ENCODE measurements around the gene FGD2. TPM values are rescaled to one million over a fixed set of nuclear protein-coding genes. Genes with fewer than 3 reads are reported as not detected.

FGD2 gene
- polyA plus RNA-seq, 4 donors: 1.1 to 11.6 (median 7.3) TPM

DNA sequence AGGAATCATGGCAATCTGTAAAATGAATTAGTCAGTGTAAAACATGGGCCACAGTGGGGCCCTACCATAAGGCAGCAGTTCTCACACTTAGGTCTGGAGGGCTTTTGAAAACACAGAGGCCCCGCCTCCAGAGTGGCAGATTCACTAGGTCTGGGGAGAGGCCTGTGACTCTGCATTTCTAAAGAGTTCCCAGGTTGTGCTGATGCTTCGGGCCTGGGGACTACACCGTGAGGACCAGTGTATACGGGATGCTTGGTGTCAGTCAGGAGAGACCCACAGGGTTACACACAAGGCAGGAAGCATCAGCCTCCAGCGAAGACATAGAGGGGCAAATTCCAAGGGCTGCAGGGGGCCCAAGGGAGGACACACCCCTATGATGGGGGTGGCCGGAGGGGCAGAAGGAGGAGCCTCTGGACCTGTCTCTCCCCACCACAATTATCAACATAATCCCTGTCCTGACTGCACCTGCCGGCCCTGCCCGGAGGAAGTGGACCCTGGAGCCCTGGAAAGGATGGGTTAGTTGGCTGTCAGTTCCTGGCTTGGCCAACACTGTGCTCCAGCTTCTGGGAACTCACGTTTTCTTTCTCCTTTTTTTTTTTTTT is 46.7 kb downstream of the FGD2 start:
- WGBS, 3 donors: 41 to 56% (median 44%) methylated on average over 9 of the region's 9 CpGs

DNA sequence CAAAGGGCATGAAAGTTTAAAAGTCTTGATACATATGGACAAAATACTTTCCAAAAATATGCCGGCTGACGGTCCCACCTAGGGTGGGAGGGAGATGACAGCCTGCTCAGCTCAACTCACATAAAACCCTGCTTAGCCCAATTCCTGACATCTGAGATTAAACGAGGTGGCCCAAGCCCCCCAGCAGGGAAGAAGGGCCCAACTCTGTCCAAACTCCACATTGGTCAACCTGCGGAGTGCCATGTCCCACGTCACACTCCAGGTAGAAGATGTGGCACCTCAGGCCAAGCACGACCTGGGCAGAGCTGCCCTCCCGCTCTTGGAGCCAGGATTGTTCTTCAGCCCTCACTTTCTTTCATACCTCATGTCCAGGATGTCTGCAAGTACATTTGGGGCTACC is 48.2 kb downstream of the FGD2 start:
- FAIRE-seq: no peak
- Histone ChIP-seq H3K4me3 (ENCODE audit: low read depth in 1 of 3, low read length in 3 of 3) (no peak overlapping the region), H3K4me1 (ENCODE audit: control insufficient read depth in 3 of 3, insufficient read depth in 2 of 3, low read depth in 1 of 3, low read length in 2 of 3) (peaks cover 0 to 20% (median 6%) of the 10 kb centered on the region in 3 donors)

More for the DNA sequence above, 46.7 kb downstream of the FGD2 start:
- DNase-seq: peak in 1 of 2 donors; percentile 81
- no peaks in the 10 kb centered on the region for H3K27me3 ChIP-seq (ENCODE audit: control insufficient read depth in 3 of 3, insufficient read depth in 3 of 3, low read length in 3 of 3)
- no peak for FAIRE-seq
- no peaks in the 10 kb centered on the region for H3K9me3 ChIP-seq (ENCODE audit: control insufficient read depth in 2 of 2, insufficient read depth in 1 of 2, low read depth in 1 of 2, low read length in 1 of 2)
- H3K27ac ChIP-seq (ENCODE audit: low read depth in 1 of 3, low read length in 2 of 3): peak overlapping the region in 1 of 3 donors; percentile 68
- H3K4me1 ChIP-seq (ENCODE audit: control insufficient read depth in 3 of 3, insufficient read depth in 2 of 3, low read depth in 1 of 3, low read length in 2 of 3): peaks cover 0 to 20% (median 6%) of the 10 kb centered on the region in 3 donors
- no peak overlapping the region for H3K4me3 ChIP-seq (ENCODE audit: low read depth in 1 of 3, low read length in 3 of 3)
- no peaks in the 10 kb centered on the region for H3K36me3 ChIP-seq (ENCODE audit: control insufficient read depth in 3 of 3, insufficient read depth in 2 of 3, low read depth in 1 of 3, low read length in 3 of 3)

DNA sequence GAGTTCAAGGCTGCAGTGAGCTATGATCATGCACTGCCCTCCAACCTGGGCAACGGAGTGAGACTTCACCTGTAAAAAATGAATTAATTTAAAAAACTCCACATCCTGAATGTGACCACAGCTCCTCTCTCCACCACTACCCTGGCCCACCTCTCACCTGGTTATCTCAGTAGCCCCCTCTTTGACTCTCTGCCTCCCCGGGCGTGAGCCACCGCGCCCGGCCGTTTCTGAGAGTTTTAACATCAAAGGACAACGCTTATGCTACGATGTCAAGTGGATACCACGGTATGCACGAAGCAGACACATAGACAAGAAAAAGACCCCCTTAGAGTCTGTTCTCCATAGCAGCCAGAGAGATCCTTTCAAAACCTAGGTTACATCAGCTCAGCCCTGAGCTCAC is 48.7 kb downstream of the FGD2 start:
- peaks cover 0 to 25% (median 6%) of the 10 kb centered on the region in 3 donors for H3K4me1 ChIP-seq (ENCODE audit: control insufficient read depth in 3 of 3, insufficient read depth in 2 of 3, low read depth in 1 of 3, low read length in 2 of 3)
- no peak for DNase-seq
- H3K4me3 ChIP-seq (ENCODE audit: low read depth in 1 of 3, low read length in 3 of 3): no peak overlapping the region
- FAIRE-seq: no peak
- no peak overlapping the region for H3K27ac ChIP-seq (ENCODE audit: low read depth in 1 of 3, low read length in 2 of 3)
- no peaks in the 10 kb centered on the region for H3K27me3 ChIP-seq (ENCODE audit: control insufficient read depth in 3 of 3, insufficient read depth in 3 of 3, low read length in 3 of 3)
- H3K36me3 ChIP-seq (ENCODE audit: control insufficient read depth in 3 of 3, insufficient read depth in 2 of 3, low read depth in 1 of 3, low read length in 3 of 3): no peaks in the 10 kb centered on the region
- 88 to 93% (median 91%) methylated on average over 11 of the region's 11 CpGs for WGBS, 3 donors
- no peaks in the 10 kb centered on the region for H3K9me3 ChIP-seq (ENCODE audit: control insufficient read depth in 2 of 2, insufficient read depth in 1 of 2, low read depth in 1 of 2, low read length in 1 of 2)

More for the DNA sequence above, 48.2 kb downstream of the FGD2 start:
- H3K36me3 ChIP-seq (ENCODE audit: control insufficient read depth in 3 of 3, insufficient read depth in 2 of 3, low read depth in 1 of 3, low read length in 3 of 3): no peaks in the 10 kb centered on the region
- no peaks in the 10 kb centered on the region for H3K9me3 ChIP-seq (ENCODE audit: control insufficient read depth in 2 of 2, insufficient read depth in 1 of 2, low read depth in 1 of 2, low read length in 1 of 2)
- WGBS, 3 donors: 79 to 82% (median 82%) methylated on average over 7 of the region's 7 CpGs
- no peak overlapping the region for H3K27ac ChIP-seq (ENCODE audit: low read depth in 1 of 3, low read length in 2 of 3)
- DNase-seq: no peak
- no peaks in the 10 kb centered on the region for H3K27me3 ChIP-seq (ENCODE audit: control insufficient read depth in 3 of 3, insufficient read depth in 3 of 3, low read length in 3 of 3)

DNA sequence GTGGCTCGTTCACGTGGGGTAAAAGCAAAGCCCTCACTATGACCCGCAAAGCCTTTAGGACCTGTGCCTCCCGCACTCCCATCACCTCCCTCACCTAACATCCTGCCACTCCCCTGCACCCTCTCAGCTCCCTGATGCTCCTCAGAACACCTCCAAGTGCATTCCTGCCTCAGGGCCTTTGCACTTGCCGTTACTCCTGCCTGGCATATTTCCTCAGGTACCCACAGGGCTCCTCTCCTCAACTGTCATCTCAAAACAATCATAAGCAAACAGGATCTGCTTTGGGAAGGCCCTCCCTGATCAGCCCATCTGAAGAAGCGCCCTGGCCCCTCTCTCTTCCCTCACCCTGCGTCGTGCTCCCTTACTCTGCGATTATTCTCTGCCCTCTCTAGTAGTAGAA is 49.1 kb downstream of the FGD2 start:
- H3K9me3 ChIP-seq (ENCODE audit: control insufficient read depth in 2 of 2, insufficient read depth in 1 of 2, low read depth in 1 of 2, low read length in 1 of 2): no peaks in the 10 kb centered on the region
- FAIRE-seq (no peak), DNase-seq (no peak)
- 89 to 94% (median 91%) methylated on average over 9 of the region's 9 CpGs for WGBS, 3 donors
- no peaks in the 10 kb centered on the region for H3K36me3 ChIP-seq (ENCODE audit: control insufficient read depth in 3 of 3, insufficient read depth in 2 of 3, low read depth in 1 of 3, low read length in 3 of 3)
- H3K4me3 ChIP-seq (ENCODE audit: low read depth in 1 of 3, low read length in 3 of 3): no peak overlapping the region
- no peaks in the 10 kb centered on the region for H3K27me3 ChIP-seq (ENCODE audit: control insufficient read depth in 3 of 3, insufficient read depth in 3 of 3, low read length in 3 of 3)
- H3K27ac ChIP-seq (ENCODE audit: low read depth in 1 of 3, low read length in 2 of 3): no peak overlapping the region
- H3K4me1 ChIP-seq (ENCODE audit: control insufficient read depth in 3 of 3, insufficient read depth in 2 of 3, low read depth in 1 of 3, low read length in 2 of 3): peaks cover 0 to 28% (median 5%) of the 10 kb centered on the region in 3 donors

DNA sequence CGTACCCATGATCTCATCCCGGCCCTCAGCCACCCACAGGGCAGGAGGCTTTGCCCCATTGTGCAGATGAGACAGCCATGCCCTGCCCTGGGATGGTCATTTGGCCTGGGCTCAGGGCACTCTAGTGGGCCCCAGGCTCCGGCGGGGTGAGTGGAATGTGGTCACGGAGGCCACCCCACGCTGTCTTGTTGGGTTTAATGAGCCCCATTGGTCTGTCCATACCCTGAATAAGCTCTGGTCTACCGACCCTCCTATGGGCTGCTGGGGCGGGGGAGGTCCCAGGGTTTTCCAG is 50.6 kb downstream of the FGD2 start:
- Histone ChIP-seq H3K36me3 (ENCODE audit: control insufficient read depth in 3 of 3, insufficient read depth in 2 of 3, low read depth in 1 of 3, low read length in 3 of 3) (no peaks in the 10 kb centered on the region), H3K4me3 (ENCODE audit: low read depth in 1 of 3, low read length in 3 of 3) (no peak overlapping the region), H3K27me3 (ENCODE audit: control insufficient read depth in 3 of 3, insufficient read depth in 3 of 3, low read length in 3 of 3) (no peaks in the 10 kb centered on the region), H3K9me3 (ENCODE audit: control insufficient read depth in 2 of 2, insufficient read depth in 1 of 2, low read depth in 1 of 2, low read length in 1 of 2) (no peaks in the 10 kb centered on the region), H3K4me1 (ENCODE audit: control insufficient read depth in 3 of 3, insufficient read depth in 2 of 3, low read depth in 1 of 3, low read length in 2 of 3) (peaks cover 2 to 39% (median 6%) of the 10 kb centered on the region in 3 donors), H3K27ac (ENCODE audit: low read depth in 1 of 3, low read length in 2 of 3) (no peak overlapping the region)
- no peak for DNase-seq
- 91 to 92% (median 91%) methylated on average over 7 to 8 of the region's 8 CpGs for WGBS, 3 donors
- FAIRE-seq: no peak

DNA sequence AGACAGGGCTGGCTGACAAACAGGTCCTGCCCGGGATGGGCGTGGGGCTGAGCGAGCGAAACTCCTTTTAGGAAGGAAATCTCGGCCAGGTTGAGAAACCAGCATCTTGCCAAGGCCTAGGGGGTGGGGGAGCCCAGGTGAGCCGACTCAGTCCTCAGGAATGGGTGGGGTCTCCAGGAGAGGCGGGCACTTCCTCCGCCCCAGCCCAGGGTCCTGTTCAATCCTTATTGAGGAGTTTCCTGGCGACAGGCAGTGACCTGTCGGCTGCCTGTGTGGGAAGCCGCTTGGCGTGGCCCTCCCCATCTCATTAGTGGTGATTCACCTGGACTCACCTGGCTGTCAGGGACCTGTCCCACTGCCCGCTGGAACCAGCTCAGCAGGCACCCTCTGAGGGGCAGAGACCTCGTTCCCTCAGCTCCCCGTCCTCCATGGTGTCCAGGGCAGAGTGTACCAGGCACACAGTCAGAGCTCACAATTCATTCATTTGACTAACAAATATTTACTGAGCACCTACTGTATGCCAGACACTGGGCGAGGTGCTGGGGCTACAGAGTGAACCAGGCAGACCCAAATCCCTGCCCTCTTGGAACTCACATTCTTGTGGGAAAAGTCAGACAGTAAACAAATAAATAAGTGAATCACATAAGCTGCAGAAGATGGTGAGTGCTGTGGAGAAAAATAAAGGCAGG is 51.1 kb downstream of the FGD2 start:
- 78 to 89% (median 85%) methylated on average over 13 to 16 of the region's 16 CpGs for WGBS, 3 donors
- FAIRE-seq (no peak), DNase-seq (no peak)
- H3K36me3 ChIP-seq (ENCODE audit: control insufficient read depth in 3 of 3, insufficient read depth in 2 of 3, low read depth in 1 of 3, low read length in 3 of 3): peaks cover 0 to 1% (median 0%) of the 10 kb centered on the region in 3 donors
- H3K4me3 ChIP-seq (ENCODE audit: low read depth in 1 of 3, low read length in 3 of 3): no peak overlapping the region
- no peaks in the 10 kb centered on the region for H3K27me3 ChIP-seq (ENCODE audit: control insufficient read depth in 3 of 3, insufficient read depth in 3 of 3, low read length in 3 of 3)
- no peaks in the 10 kb centered on the region for H3K9me3 ChIP-seq (ENCODE audit: control insufficient read depth in 2 of 2, insufficient read depth in 1 of 2, low read depth in 1 of 2, low read length in 1 of 2)
- H3K4me1 ChIP-seq (ENCODE audit: control insufficient read depth in 3 of 3, insufficient read depth in 2 of 3, low read depth in 1 of 3, low read length in 2 of 3): peaks cover 2 to 39% (median 6%) of the 10 kb centered on the region in 3 donors
- H3K27ac ChIP-seq (ENCODE audit: low read depth in 1 of 3, low read length in 2 of 3): no peak overlapping the region

DNA sequence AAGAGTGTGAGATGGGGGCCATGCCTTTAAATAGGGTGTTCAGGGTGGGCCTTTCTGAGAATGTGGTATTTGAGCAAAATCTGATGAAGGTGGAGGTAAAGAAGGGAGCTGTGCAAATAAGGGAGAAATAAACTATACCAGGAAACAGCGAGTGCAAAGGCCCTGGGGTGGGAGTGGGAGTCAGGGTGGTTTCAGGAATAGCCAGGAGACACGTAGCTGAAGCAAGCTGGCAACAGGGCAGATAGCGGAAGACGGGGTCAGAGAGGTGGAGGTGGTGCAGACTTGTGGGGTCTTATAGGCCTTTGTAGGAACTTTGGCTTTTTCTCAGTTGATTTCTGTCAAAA is 51.6 kb downstream of the FGD2 start:
- Histone ChIP-seq H3K4me3 (ENCODE audit: low read depth in 1 of 3, low read length in 3 of 3) (no peak overlapping the region), H3K36me3 (ENCODE audit: control insufficient read depth in 3 of 3, insufficient read depth in 2 of 3, low read depth in 1 of 3, low read length in 3 of 3) (peaks cover 0 to 3% (median 0%) of the 10 kb centered on the region in 3 donors), H3K27ac (ENCODE audit: low read depth in 1 of 3, low read length in 2 of 3) (no peak overlapping the region), H3K9me3 (ENCODE audit: control insufficient read depth in 2 of 2, insufficient read depth in 1 of 2, low read depth in 1 of 2, low read length in 1 of 2) (no peaks in the 10 kb centered on the region), H3K27me3 (ENCODE audit: control insufficient read depth in 3 of 3, insufficient read depth in 3 of 3, low read length in 3 of 3) (no peaks in the 10 kb centered on the region), H3K4me1 (ENCODE audit: control insufficient read depth in 3 of 3, insufficient read depth in 2 of 3, low read depth in 1 of 3, low read length in 2 of 3) (peaks cover 2 to 36% (median 3%) of the 10 kb centered on the region in 3 donors)
- FAIRE-seq (no peak), DNase-seq (no peak)
- WGBS, 3 donors: 94 to 97% (median 96%) methylated on average over 4 of the region's 4 CpGs

DNA sequence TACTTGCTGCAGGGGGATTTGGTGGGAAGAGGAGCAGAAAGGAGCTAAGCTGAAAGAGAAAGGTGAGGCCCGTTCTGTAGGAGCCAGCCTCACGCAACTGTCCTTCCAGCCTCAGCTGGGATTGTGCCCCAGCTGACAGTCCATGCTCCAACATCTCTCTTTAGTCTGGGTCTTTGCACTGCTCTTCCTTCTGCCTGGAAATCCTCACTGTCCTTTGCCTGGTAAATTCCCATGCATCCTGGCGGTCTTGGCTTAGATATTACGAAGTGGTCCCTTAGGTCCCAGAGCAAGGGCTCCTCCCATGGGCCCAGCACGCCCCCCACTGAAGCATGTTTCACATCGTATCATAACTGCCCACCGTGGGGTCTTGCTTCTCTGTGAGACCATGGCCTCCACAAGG is 52.2 kb downstream of the FGD2 start:
- 92 to 94% (median 93%) methylated on average over 7 of the region's 7 CpGs for WGBS, 3 donors
- H3K27ac ChIP-seq (ENCODE audit: low read depth in 1 of 3, low read length in 2 of 3): no peak overlapping the region

More for the DNA sequence above, 52.2 kb downstream of the FGD2 start:
- Histone ChIP-seq H3K4me3 (ENCODE audit: low read depth in 1 of 3, low read length in 3 of 3) (no peak overlapping the region), H3K27me3 (ENCODE audit: control insufficient read depth in 3 of 3, insufficient read depth in 3 of 3, low read length in 3 of 3) (no peaks in the 10 kb centered on the region), H3K4me1 (ENCODE audit: control insufficient read depth in 3 of 3, insufficient read depth in 2 of 3, low read depth in 1 of 3, low read length in 2 of 3) (peaks cover 2 to 31% (median 3%) of the 10 kb centered on the region in 3 donors), H3K9me3 (ENCODE audit: control insufficient read depth in 2 of 2, insufficient read depth in 1 of 2, low read depth in 1 of 2, low read length in 1 of 2) (no peaks in the 10 kb centered on the region), H3K36me3 (ENCODE audit: control insufficient read depth in 3 of 3, insufficient read depth in 2 of 3, low read depth in 1 of 3, low read length in 3 of 3) (peaks cover 0 to 3% (median 0%) of the 10 kb centered on the region in 3 donors)
- no peak for FAIRE-seq
- DNase-seq: no peak
